Vagina (tissue), 2 donors: ENCODE measurements around the gene PLEKHA6.

Experiments
- POLR2A ChIP-seq, 2 donors: fragments of 450-650 bp; IDR thresholded peaks; one replicate each; pipeline ENCODE4 v1.6.1; 2017; ENCODE audit warnings: antibody characterized with exemption in 2 of 2, mild to moderate bottlenecking in 2 of 2, moderate library complexity in 2 of 2
- POLR2AphosphoS5 ChIP-seq, 2 donors: sonication (generic); formaldehyde crosslinking; IDR thresholded peaks; one replicate each; pipeline ENCODE4 v1.9.0; 2017; ENCODE audit warnings: antibody characterized with exemption in 2 of 2, mild to moderate bottlenecking in 2 of 2, low read depth in 1 of 2; ENCODE audit not compliant: insufficient read depth in 1 of 2
- TF ChIP-seq, protein P1 (sequence below), 3 experiments: fragments of 450-650 bp in 2 of 3; fragments of 200-600 bp in 1 of 3; sonication (generic) in 1 of 3; IDR thresholded peaks; one replicate each; pipeline ENCODE4 v1.5.1; 2017 to 2019; ENCODE audit warnings: antibody characterized with exemption in 3 of 3, mild to moderate bottlenecking in 2 of 3, moderate library complexity in 2 of 3

DNA sequence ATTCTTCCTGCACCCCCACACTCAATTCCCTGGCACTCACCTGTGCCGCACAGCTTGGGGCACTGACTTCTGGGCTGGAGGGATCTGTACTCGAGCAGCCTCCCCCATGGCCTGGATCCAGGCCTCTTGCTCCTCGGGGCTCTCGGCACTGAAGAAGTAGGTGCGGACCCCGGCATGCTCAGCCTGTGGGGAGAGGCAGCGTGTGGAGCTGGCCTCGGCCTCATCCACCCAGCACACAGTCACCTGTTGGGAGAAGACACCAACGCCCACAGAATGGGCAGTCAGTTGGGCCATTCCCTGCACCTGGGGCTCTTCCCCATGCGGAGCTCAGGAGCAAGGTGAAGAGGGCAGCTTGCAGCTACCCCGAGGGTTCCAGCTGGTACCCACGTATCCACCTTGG is 98.5 kb downstream of the PLEKHA6 start:
- TF ChIP-seq, protein P1, sequence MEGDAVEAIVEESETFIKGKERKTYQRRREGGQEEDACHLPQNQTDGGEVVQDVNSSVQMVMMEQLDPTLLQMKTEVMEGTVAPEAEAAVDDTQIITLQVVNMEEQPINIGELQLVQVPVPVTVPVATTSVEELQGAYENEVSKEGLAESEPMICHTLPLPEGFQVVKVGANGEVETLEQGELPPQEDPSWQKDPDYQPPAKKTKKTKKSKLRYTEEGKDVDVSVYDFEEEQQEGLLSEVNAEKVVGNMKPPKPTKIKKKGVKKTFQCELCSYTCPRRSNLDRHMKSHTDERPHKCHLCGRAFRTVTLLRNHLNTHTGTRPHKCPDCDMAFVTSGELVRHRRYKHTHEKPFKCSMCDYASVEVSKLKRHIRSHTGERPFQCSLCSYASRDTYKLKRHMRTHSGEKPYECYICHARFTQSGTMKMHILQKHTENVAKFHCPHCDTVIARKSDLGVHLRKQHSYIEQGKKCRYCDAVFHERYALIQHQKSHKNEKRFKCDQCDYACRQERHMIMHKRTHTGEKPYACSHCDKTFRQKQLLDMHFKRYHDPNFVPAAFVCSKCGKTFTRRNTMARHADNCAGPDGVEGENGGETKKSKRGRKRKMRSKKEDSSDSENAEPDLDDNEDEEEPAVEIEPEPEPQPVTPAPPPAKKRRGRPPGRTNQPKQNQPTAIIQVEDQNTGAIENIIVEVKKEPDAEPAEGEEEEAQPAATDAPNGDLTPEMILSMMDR (IDR thresholded peaks at IDR 0.05), result no peak
- TF ChIP-seq POLR2A (IDR thresholded peaks at IDR 0.05) (no peak), POLR2AphosphoS5 (IDR thresholded peaks at IDR 0.05; ENCODE audit: insufficient read depth in 1 of 2, low read depth in 1 of 2) (no peak)
